Omental fat pad (tissue), 4 donors: ENCODE data around the gene PIWIL4. TPM values are rescaled to one million over a fixed set of nuclear protein-coding genes. Genes with fewer than 3 reads are reported as not detected.

Experiments used
- ATAC-seq: fragments of 150-250 bp; one replicate; pipeline ENCODE4 v1.9.1; 2016; ENCODE audit warnings: mild to moderate bottlenecking, moderate library complexity; ENCODE audit not compliant: low FRiP score
- DNase-seq: peaks from one replicate; pipeline ENCODE4 v3.0.0-alpha.2; 2019; ENCODE audit warnings: low spot score
- CTCF ChIP-seq, 3 donors: fragments of 450-650 bp; IDR thresholded peaks; one replicate each; pipeline ENCODE4 v1.5.1; 2016 to 2017; ENCODE audit warnings: antibody characterized with exemption in 3 of 3, mild to moderate bottlenecking in 3 of 3, moderate library complexity in 2 of 3
- total RNA-seq, 4 donors: library from RNA; depleted of rRNA; stranded (reverse); fragments of >200 nt; gene quantifications; one replicate each; pipeline ENCODE4 v1.1.0, GENCODE V29; 2016

The PIWIL4 gene
- total RNA-seq, 4 donors from 2014 or later, result 2.3 to 6.0 (median 2.7) TPM

DNA sequence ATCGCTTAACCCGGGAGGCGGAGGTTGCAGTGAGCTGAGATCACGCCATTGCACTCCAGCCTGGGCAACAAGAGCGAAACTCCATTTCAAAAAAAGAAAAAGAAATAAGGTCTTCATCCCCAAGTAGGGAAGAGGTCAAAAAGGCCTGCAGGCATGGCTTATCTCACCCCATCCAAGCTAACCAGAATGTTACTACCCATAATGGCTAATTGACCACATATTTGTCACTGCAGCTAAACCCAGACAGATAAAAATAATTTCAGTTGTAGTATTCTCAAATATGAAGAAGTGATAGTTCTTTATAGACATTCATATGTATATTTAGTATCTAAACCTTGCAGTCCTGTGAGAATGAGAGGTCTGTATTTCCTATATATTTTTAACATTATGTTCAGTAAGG is 17.8 kb downstream of the PIWIL4 start:
- no peak for ATAC-seq
- DNase-seq, result no peak
- no peak for TF ChIP-seq CTCF (IDR thresholded peaks at IDR 0.05)

DNA sequence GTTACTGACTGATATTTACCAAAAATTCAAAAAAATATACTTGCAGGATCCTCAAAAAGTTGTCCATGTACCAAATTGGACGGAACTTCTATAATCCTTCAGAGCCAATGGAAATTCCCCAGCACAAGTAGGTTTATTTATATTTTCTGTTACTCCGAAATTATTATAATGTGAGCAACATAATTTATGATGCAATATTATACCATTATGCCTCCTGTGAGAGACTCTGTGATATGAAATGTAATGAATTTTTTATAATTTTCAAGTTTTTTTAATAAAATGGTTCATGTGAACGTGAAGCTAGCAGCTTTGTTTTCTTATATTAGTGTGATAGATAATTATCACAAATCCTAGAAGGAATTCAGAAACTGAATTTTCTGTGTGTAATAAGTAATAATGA is 18.2 kb downstream of the PIWIL4 start:
- DNase-seq (no peak), ATAC-seq (no peak)
- no peak for TF ChIP-seq CTCF (IDR thresholded peaks at IDR 0.05)

- DNase-seq (no peak), ATAC-seq (no peak)
- TF ChIP-seq CTCF (IDR thresholded peaks at IDR 0.05), result no peak
Measured at GRCh38 chr11:94586546-94586945, 19.4 kb downstream of the PIWIL4 start.

GRCh38 chr11:94586978-94587377 is 19.8 kb downstream of the PIWIL4 start:
- no peak for ATAC-seq
- no peak for TF ChIP-seq CTCF (IDR thresholded peaks at IDR 0.05)
- no peak for DNase-seq

GRCh38 chr11:94588366-94588942 is 21.3 kb downstream of the PIWIL4 start:
- no peak for TF ChIP-seq CTCF (IDR thresholded peaks at IDR 0.05)
- ATAC-seq, result no peak
- no peak for DNase-seq

DNA sequence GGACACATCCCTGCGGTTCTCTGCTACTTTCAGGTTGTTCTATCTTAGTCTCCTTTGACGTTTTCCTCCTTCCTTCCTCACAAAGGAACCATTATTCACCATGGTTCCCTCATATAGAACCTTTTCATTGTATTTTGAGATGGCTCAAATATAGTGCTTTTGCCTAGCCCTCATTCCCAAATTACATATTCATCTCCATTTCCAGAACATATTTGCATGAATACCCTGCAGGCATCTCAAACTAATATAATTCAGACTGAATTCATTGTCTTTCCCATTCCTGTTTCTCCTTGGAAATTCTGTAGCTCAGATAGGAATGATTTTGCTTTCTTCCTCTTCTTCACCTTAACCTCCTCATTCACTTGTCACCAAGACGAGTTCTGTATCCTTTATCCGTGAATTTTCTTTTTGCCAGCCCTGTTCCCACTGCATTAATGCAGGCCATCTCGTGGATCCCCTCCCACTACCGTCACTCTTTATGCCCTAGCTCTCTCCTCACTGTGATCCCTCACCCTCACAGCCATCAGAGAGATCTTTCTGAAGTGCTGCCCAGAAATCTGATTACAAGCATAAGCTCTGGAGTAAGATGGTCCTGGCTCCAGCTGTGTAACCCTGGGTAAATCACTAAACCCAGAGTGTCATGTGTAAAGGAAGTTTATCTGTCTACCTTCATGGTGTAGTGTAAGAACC is 23.3 kb downstream of the PIWIL4 start:
- ATAC-seq, result no peak
- TF ChIP-seq CTCF (IDR thresholded peaks at IDR 0.05), result no peak

GRCh38 chr11:94593030-94593429 is 25.9 kb downstream of the PIWIL4 start:
- TF ChIP-seq CTCF (IDR thresholded peaks at IDR 0.05), result no peak
- no peak for ATAC-seq
- no peak for DNase-seq

More for the DNA sequence above, 23.3 kb downstream of the PIWIL4 start:
- no peak for DNase-seq
